Effector memory CD8-positive, alpha-beta T cell (primary cell): ENCODE measurements around the gene HECTD4.
A peak's percentile ranks its signal among the peaks of the same experiment; 100 is the strongest.

Experiments
- ATAC-seq: fragments of 150-1000 bp; cut with Tn5 transposase; replicated peaks from 2 replicates; pipeline ENCODE4 v1.10.0; 2021; ENCODE audit warnings: mild to moderate bottlenecking, moderate library complexity
- DNase-seq, 3 experiments: peaks; one replicate each; pipeline ENCODE4 v3.0.0; 2021
- H3K27ac Mint-ChIP-seq, 2 donors: one replicate each; pipeline ENCODE4 v1.8.0; 2022; ENCODE audit warnings: mild to moderate bottlenecking in 2 of 2, mixed read lengths in 2 of 2, moderate library complexity in 2 of 2
- H3K27me3 Mint-ChIP-seq, 2 donors: one replicate each; pipeline ENCODE4 v1.8.0; 2022; ENCODE audit warnings: mixed read lengths in 2 of 2
- H3K36me3 Mint-ChIP-seq: one replicate; pipeline ENCODE4 v1.8.0; 2022; ENCODE audit warnings: mild to moderate bottlenecking, moderate library complexity, mixed read lengths; ENCODE audit not compliant: insufficient read depth
- H3K4me1 Mint-ChIP-seq, 2 donors: one replicate each; pipeline ENCODE4 v1.8.0; 2022; ENCODE audit warnings: low read depth in 2 of 2, mixed read lengths in 2 of 2
- H3K4me3 Mint-ChIP-seq, 2 donors: one replicate each; pipeline ENCODE4 v1.8.0; 2022; ENCODE audit warnings: mild to moderate bottlenecking in 2 of 2, mixed read lengths in 2 of 2, moderate library complexity in 2 of 2
- H3K9me3 Mint-ChIP-seq, 2 donors: one replicate each; pipeline ENCODE4 v1.8.0; 2022; ENCODE audit warnings: mixed read lengths in 2 of 2

HECTD4 gene

GRCh38 chr12:112170971-112171596, 211.1 kb downstream of the HECTD4 start:
- H3K4me3 Mint-ChIP-seq, result no peak overlapping the region
- H3K27ac Mint-ChIP-seq, result no peak overlapping the region
- ATAC-seq, result no peak
- H3K27me3 Mint-ChIP-seq, result no peaks in the 10 kb centered on the region
- H3K4me1 Mint-ChIP-seq, result peaks cover 6% of the 10 kb centered on the region in 2 donors
- no peak for DNase-seq
- H3K36me3 Mint-ChIP-seq, result peaks cover 40% of the 10 kb centered on the region
- H3K9me3 Mint-ChIP-seq, result no peaks in the 10 kb centered on the region

- H3K27ac Mint-ChIP-seq, result peak overlapping the region; percentile 88 to 89
- H3K36me3 Mint-ChIP-seq, result peaks cover 39% of the 10 kb centered on the region
- no peaks in the 10 kb centered on the region for H3K9me3 Mint-ChIP-seq
- peaks cover 6% of the 10 kb centered on the region in 2 donors for H3K4me1 Mint-ChIP-seq
- DNase-seq (peak in 2 of 3 experiments; percentile 13 to 22), ATAC-seq (peak; percentile 32)
- no peaks in the 10 kb centered on the region for H3K27me3 Mint-ChIP-seq
- H3K4me3 Mint-ChIP-seq, result no peak overlapping the region
Observed at GRCh38 chr12:112170376-112170775, 211.9 kb downstream of the HECTD4 start.

- H3K36me3 Mint-ChIP-seq, result peaks cover 36% of the 10 kb centered on the region
- no peaks in the 10 kb centered on the region for H3K9me3 Mint-ChIP-seq
- peaks cover 6% of the 10 kb centered on the region in 2 donors for H3K4me1 Mint-ChIP-seq
- DNase-seq (no peak), ATAC-seq (no peak)
- no peaks in the 10 kb centered on the region for H3K27me3 Mint-ChIP-seq
- peak overlapping the region; percentile 88 to 89 for H3K27ac Mint-ChIP-seq
- no peak overlapping the region for H3K4me3 Mint-ChIP-seq
Observed at GRCh38 chr12:112169966-112170365, 212.3 kb downstream of the HECTD4 start.

- Mint-ChIP-seq H3K36me3 (peaks cover 36% of the 10 kb centered on the region), H3K4me3 (no peak overlapping the region), H3K9me3 (no peaks in the 10 kb centered on the region), H3K4me1 (peaks cover 6% of the 10 kb centered on the region in 2 donors), H3K27me3 (no peaks in the 10 kb centered on the region), H3K27ac (peak overlapping the region; percentile 88 to 89)
- no peak for ATAC-seq
- no peak for DNase-seq
Observed at GRCh38 chr12:112169161-112169872, 212.9 kb downstream of the HECTD4 start.

- Mint-ChIP-seq H3K9me3 (no peaks in the 10 kb centered on the region), H3K27ac (peak overlapping the region; percentile 22 to 77), H3K27me3 (no peaks in the 10 kb centered on the region), H3K36me3 (peaks cover 31% of the 10 kb centered on the region), H3K4me1 (peaks cover 6% of the 10 kb centered on the region in 2 donors), H3K4me3 (no peak overlapping the region)
- DNase-seq (no peak), ATAC-seq (no peak)
Observed at GRCh38 chr12:112168561-112168971, 213.7 kb downstream of the HECTD4 start.

- no peak for DNase-seq
- H3K27ac Mint-ChIP-seq, result peak overlapping the region in 1 of 2 donors; percentile 77
- peaks cover 6% of the 10 kb centered on the region in 2 donors for H3K4me1 Mint-ChIP-seq
- no peaks in the 10 kb centered on the region for H3K9me3 Mint-ChIP-seq
- no peaks in the 10 kb centered on the region for H3K27me3 Mint-ChIP-seq
- peaks cover 29% of the 10 kb centered on the region for H3K36me3 Mint-ChIP-seq
- ATAC-seq, result no peak
- no peak overlapping the region for H3K4me3 Mint-ChIP-seq
Observed at GRCh38 chr12:112167718-112168525, 214.3 kb downstream of the HECTD4 start.

GRCh38 chr12:112167031-112167461, 215.2 kb downstream of the HECTD4 start:
- no peaks in the 10 kb centered on the region for H3K9me3 Mint-ChIP-seq
- H3K27ac Mint-ChIP-seq, result peak overlapping the region; percentile 26 to 80
- no peak for DNase-seq
- no peak overlapping the region for H3K4me3 Mint-ChIP-seq
- no peaks in the 10 kb centered on the region for H3K27me3 Mint-ChIP-seq
- no peak for ATAC-seq
- H3K36me3 Mint-ChIP-seq, result peaks cover 25% of the 10 kb centered on the region
- H3K4me1 Mint-ChIP-seq, result peaks cover 6% of the 10 kb centered on the region in 2 donors

GRCh38 chr12:112166051-112167015, 215.9 kb downstream of the HECTD4 start:
- ATAC-seq (no peak), DNase-seq (no peak)
- peaks cover 18% of the 10 kb centered on the region for H3K36me3 Mint-ChIP-seq
- peak overlapping the region; percentile 51 to 80 for H3K27ac Mint-ChIP-seq
- H3K4me1 Mint-ChIP-seq, result peaks cover 6% of the 10 kb centered on the region in 2 donors
- H3K27me3 Mint-ChIP-seq, result no peaks in the 10 kb centered on the region
- no peaks in the 10 kb centered on the region for H3K9me3 Mint-ChIP-seq
- H3K4me3 Mint-ChIP-seq, result no peak overlapping the region

- peaks cover 14% of the 10 kb centered on the region for H3K36me3 Mint-ChIP-seq
- H3K4me1 Mint-ChIP-seq, result peaks cover 4 to 6% of the 10 kb centered on the region in 2 donors
- no peak for DNase-seq
- H3K4me3 Mint-ChIP-seq, result no peak overlapping the region
- no peaks in the 10 kb centered on the region for H3K27me3 Mint-ChIP-seq
- H3K27ac Mint-ChIP-seq, result peak overlapping the region; percentile 51 to 56
- H3K9me3 Mint-ChIP-seq, result no peaks in the 10 kb centered on the region
- ATAC-seq, result no peak
Observed at GRCh38 chr12:112165624-112166023, 216.6 kb downstream of the HECTD4 start.

GRCh38 chr12:112164011-112164660, 218.1 kb downstream of the HECTD4 start:
- H3K27me3 Mint-ChIP-seq, result no peaks in the 10 kb centered on the region
- no peak for DNase-seq
- no peak for ATAC-seq
- peak overlapping the region; percentile 49 to 76 for H3K27ac Mint-ChIP-seq
- H3K4me1 Mint-ChIP-seq, result peaks cover 3 to 4% of the 10 kb centered on the region in 2 donors
- H3K36me3 Mint-ChIP-seq, result peaks cover 11% of the 10 kb centered on the region
- H3K4me3 Mint-ChIP-seq, result no peak overlapping the region
- H3K9me3 Mint-ChIP-seq, result no peaks in the 10 kb centered on the region

- Mint-ChIP-seq H3K9me3 (no peaks in the 10 kb centered on the region), H3K27me3 (no peaks in the 10 kb centered on the region), H3K4me1 (peaks cover 9 to 10% of the 10 kb centered on the region in 2 donors), H3K36me3 (peaks cover 9% of the 10 kb centered on the region), H3K27ac (peak overlapping the region; percentile 76 to 78), H3K4me3 (no peak overlapping the region)
- ATAC-seq (no peak), DNase-seq (no peak)
Observed at GRCh38 chr12:112163471-112163991, 218.7 kb downstream of the HECTD4 start.

- H3K9me3 Mint-ChIP-seq, result peaks cover 0 to 4% of the 10 kb centered on the region in 2 donors
- H3K36me3 Mint-ChIP-seq, result peaks cover 9% of the 10 kb centered on the region
- no peak overlapping the region for H3K4me3 Mint-ChIP-seq
- H3K27ac Mint-ChIP-seq, result peak overlapping the region; percentile 19 to 78
- no peak for ATAC-seq
- DNase-seq, result no peak
- H3K27me3 Mint-ChIP-seq, result no peaks in the 10 kb centered on the region
- peaks cover 14 to 15% of the 10 kb centered on the region in 2 donors for H3K4me1 Mint-ChIP-seq
Observed at GRCh38 chr12:112163056-112163455, 219.2 kb downstream of the HECTD4 start.
